T-cell (primary cell): Measurements from ENCODE around the gene PTPN7. TPM values are rescaled to one million over a fixed set of nuclear protein-coding genes. Genes with fewer than 3 reads are reported as not detected.
"Not testable (repeated sequence)": the region's sequence is repeated elsewhere in the genome, so short reads cannot be mapped to it uniquely, and the experiment has no call there.

Experiments
- ATAC-seq, 4 experiments: fragments of 200-7000 bp in 3 of 4; fragments of 150-1000 bp in 1 of 4; cut with Tn5 transposase; replicated peaks in 1 of 4; 1 replicate in 3 of 4; 2 replicates in 1 of 4; pipeline ENCODE4 v1.10.0; 2021; ENCODE audit warnings: moderate library complexity in 3 of 4, mild to moderate bottlenecking in 2 of 4, moderate number of reproducible peaks in 1 of 4
- CTCF ChIA-PET, 2 donors: fragments of 300-600 bp; sonication (Branson Sonifier 250); formaldehyde crosslinking; loops; one replicate each; lab custom pipeline; 2022; ENCODE audit warnings: antibody characterized with exemption in 2 of 2; lab: Charles Lee
- POLR2A ChIA-PET, 2 donors: fragments of 300-600 bp; sonication (Branson Sonifier 250); formaldehyde crosslinking; loops; one replicate each; lab custom pipeline; 2022; ENCODE audit warnings: antibody characterized with exemption in 2 of 2; lab: Charles Lee
- DNase-seq, 35 experiments: peaks; one replicate each; pipeline versions ENCODE4 v3.0.0 to v3.0.0-alpha.2; 2013 to 2023
- H3K27ac ChIP-seq: one replicate; pipeline ENCODE4 v1.5.1; 2013; ENCODE audit warnings: low read length
- H3K27me3 ChIP-seq, 2 experiments: replicated peaks in 1 of 2; 1 replicate in 1 of 2; 2 replicates in 1 of 2; pipeline versions ENCODE4 v1.6.1 to v1.7.0; 2013; ENCODE audit warnings: low read length in 1 of 2, mixed read lengths in 1 of 2; ENCODE audit not compliant: control insufficient read depth in 2 of 2, insufficient read depth in 2 of 2; ENCODE audit errors: extremely low read depth in 1 of 2
- H3K36me3 ChIP-seq, 2 donors: 1 replicate in 1 of 2; 2 replicates in 1 of 2; pipeline versions ENCODE4 v1.6.1 to v1.7.0; 2013; ENCODE audit warnings: low read length in 1 of 2; ENCODE audit not compliant: control insufficient read depth in 2 of 2, insufficient read depth in 1 of 2; ENCODE audit errors: extremely low read depth in 1 of 2
- H3K4me1 ChIP-seq, 2 experiments: 1 replicate in 1 of 2; 2 replicates in 1 of 2; pipeline versions ENCODE4 v1.6.1 to v1.7.0; 2013; ENCODE audit warnings: low read length in 2 of 2, mixed read lengths in 1 of 2; ENCODE audit not compliant: insufficient read depth in 2 of 2, control insufficient read depth in 1 of 2; ENCODE audit errors: extremely low read depth in 1 of 2
- H3K4me3 ChIP-seq, 2 donors: 1 replicate in 1 of 2; 2 replicates in 1 of 2; pipeline versions ENCODE4 v1.5.1 to v1.7.0; 2013; ENCODE audit warnings: mild to moderate bottlenecking in 2 of 2, low read length in 1 of 2, moderate library complexity in 1 of 2; ENCODE audit not compliant: control insufficient read depth in 1 of 2; ENCODE audit errors: extremely low read depth in 1 of 2
- H3K9me3 ChIP-seq: 2 replicates; pipeline ENCODE4 v1.7.0; 2013
- H3K27ac Mint-ChIP-seq, 2 donors: one replicate each; pipeline ENCODE4 v1.8.0; 2020 to 2021; ENCODE audit warnings: mild to moderate bottlenecking in 2 of 2, mixed read lengths in 2 of 2
- H3K27me3 Mint-ChIP-seq, 2 donors: one replicate each; pipeline ENCODE4 v1.8.0; 2021 to 2022; ENCODE audit warnings: mixed read lengths in 2 of 2
- H3K36me3 Mint-ChIP-seq: one replicate; pipeline ENCODE4 v1.8.0; 2021; ENCODE audit warnings: mixed read lengths
- H3K4me1 Mint-ChIP-seq, 3 donors: one replicate each; pipeline ENCODE4 v1.8.0; 2020 to 2022; ENCODE audit warnings: mixed read lengths in 3 of 3, mild to moderate bottlenecking in 1 of 3
- H3K4me3 Mint-ChIP-seq, 3 donors: one replicate each; pipeline ENCODE4 v1.8.0; 2020 to 2022; ENCODE audit warnings: mild to moderate bottlenecking in 3 of 3, mixed read lengths in 3 of 3, moderate library complexity in 3 of 3
- H3K9me3 Mint-ChIP-seq, 3 donors: one replicate each; pipeline ENCODE4 v1.8.0; 2020 to 2022; ENCODE audit warnings: mixed read lengths in 3 of 3
- WGBS: methylation state at CpG from one replicate; pipeline ENCODE4 v1.1.5; 2013; ENCODE audit warnings: missing lambda C conversion rate; ENCODE audit not compliant: insufficient coverage; 5-methylcytosine and 5-hydroxymethylcytosine counted together
- total RNA-seq, 35 experiments: library from RNA in 6 of 35; stranded (reverse) in 6 of 35; fragments of 120-200 nt in 1 of 35; gene quantifications; one replicate each; pipeline versions ENCODE4 v1.2.1 to v1.2.4 and lab custom pipeline; 2013 to 2026

Gene PTPN7
- total RNA-seq, 5 donors from 2014 or later (not counting 1 experiment from before 2014, with no cell fraction given) = 67.1 to 124 (median 71.7) TPM

GRCh38 chr1:202144402-202145067 is 15.9 kb downstream of the PTPN7 start, which contains the start of gene ARL8A:
ARL8A (minus strand) TSS chr1:202144737; CDS start chr1:202144572, 165 bp downstream.
- DNase-seq (peak in 33 of 35 experiments; percentile 31 to 77 (median 54)), ATAC-seq (peak; percentile 77 to 89 (median 84))
- Histone ChIP-seq H3K9me3 (no peaks in the 10 kb centered on the region), H3K4me3 (peak within 1 kb of the TSS; percentile 79 to 84), H3K36me3 (peaks cover 18 to 29% of the 10 kb centered on the region in 2 donors), H3K4me1 (peaks cover 2 to 42% of the 10 kb centered on the region in 2 experiments), H3K27ac (peak within 1 kb of the TSS; percentile 67), H3K27me3 (no peaks in the 10 kb centered on the region)
- Mint-ChIP-seq H3K36me3 (peaks cover 9% of the 10 kb centered on the region), H3K4me1 (peaks cover 25 to 46% (median 35%) of the 10 kb centered on the region in 3 donors), H3K27me3 (no peaks in the 10 kb centered on the region), H3K27ac (peak within 1 kb of the TSS; percentile 96 to 98), H3K9me3 (no peaks in the 10 kb centered on the region), H3K4me3 (peak within 1 kb of the TSS; percentile 95 to 98 (median 98))
- under 1% methylated on average over 72 of the region's 82 CpGs for WGBS
- POLR2A ChIA-PET = no interaction called here
- CTCF ChIA-PET = interaction anchor here in 1 of 2 donors (1.6 to 2.1 kb wide), 2 partner anchors 9 to 11 kb away, joined by 6 to 11 read pairs; no protein-coding TSS in a partner anchor

- under 1% methylated on average over 49 of the region's 58 CpGs for WGBS
- CTCF ChIA-PET = interaction anchor here in 1 of 2 donors (0.5 to 2.1 kb wide), 4 partner anchors 9 to 188 kb away, joined by 3 to 11 read pairs (median 8); partner anchors contain the start of gene PTPN7
- Histone ChIP-seq H3K27me3 (no peaks in the 10 kb centered on the region), H3K4me3 (peak overlapping the region; percentile 79 to 84), H3K9me3 (no peaks in the 10 kb centered on the region), H3K4me1 (peaks cover 2 to 42% of the 10 kb centered on the region in 2 experiments), H3K27ac (peak overlapping the region; percentile 43), H3K36me3 (peaks cover 15 to 22% of the 10 kb centered on the region in 2 donors)
- Mint-ChIP-seq H3K4me1 (peaks cover 25 to 48% (median 35%) of the 10 kb centered on the region in 3 donors), H3K4me3 (peak overlapping the region; percentile 95 to 98 (median 98)), H3K27ac (peak overlapping the region; percentile 96 to 98), H3K27me3 (no peaks in the 10 kb centered on the region), H3K9me3 (no peaks in the 10 kb centered on the region), H3K36me3 (peaks cover 4% of the 10 kb centered on the region)
- POLR2A ChIA-PET = no interaction called here
- DNase-seq (peak in 3 of 35 experiments; percentile 26 to 42 (median 33)), ATAC-seq (peak; percentile 54 to 68 (median 65))
Observed at GRCh38 chr1:202143768-202144401, 16.5 kb downstream of the PTPN7 start.

- H3K9me3 ChIP-seq = no peaks in the 10 kb centered on the region
- peak overlapping the region; percentile 43 for H3K27ac ChIP-seq
- H3K27me3 ChIP-seq = no peaks in the 10 kb centered on the region
- Mint-ChIP-seq H3K27ac (peak overlapping the region; percentile 96 to 98), H3K36me3 (peaks cover 8% of the 10 kb centered on the region), H3K4me1 (peaks cover 25 to 51% (median 39%) of the 10 kb centered on the region in 3 donors), H3K27me3 (no peaks in the 10 kb centered on the region), H3K4me3 (peak overlapping the region; percentile 95 to 98 (median 98)), H3K9me3 (no peaks in the 10 kb centered on the region)
- WGBS = 8% methylated on average over 12 of the region's 17 CpGs
- ChIA-PET POLR2A (no interaction called here), CTCF (interaction anchor here in 1 of 2 donors (0.5 to 2.1 kb wide), 6 partner anchors 8 to 188 kb away, joined by 3 to 11 read pairs (median 4); partner anchors contain the start of gene PTPN7)
- ATAC-seq (peak; percentile 12 to 40 (median 23)), DNase-seq (peak in 3 of 35 experiments; percentile 21 to 41 (median 37))
- H3K4me3 ChIP-seq = peak overlapping the region; percentile 79 to 84
- peaks cover 2 to 42% of the 10 kb centered on the region in 2 experiments for H3K4me1 ChIP-seq
- peaks cover 8 to 18% of the 10 kb centered on the region in 2 donors for H3K36me3 ChIP-seq
Observed at GRCh38 chr1:202143011-202143767, 17.2 kb downstream of the PTPN7 start.

- ATAC-seq, DNase-seq, H3K9me3 ChIP-seq, H3K36me3 Mint-ChIP-seq, H3K9me3 Mint-ChIP-seq, POLR2A ChIA-PET, H3K27me3 Mint-ChIP-seq, H3K4me3 ChIP-seq, H3K27me3 ChIP-seq, H3K27ac ChIP-seq, H3K36me3 ChIP-seq: not testable (repeated sequence)
- H3K4me1 Mint-ChIP-seq = peaks cover 21 to 48% (median 40%) of the 10 kb centered on the region in 3 donors
- WGBS = no CpG with 5 or more reads among the region's 3 CpGs
- peak overlapping the region in 1 of 3 donors; percentile 98 for H3K4me3 Mint-ChIP-seq
- peaks cover 2 to 42% of the 10 kb centered on the region in 2 experiments for H3K4me1 ChIP-seq
- CTCF ChIA-PET = interaction anchor here (0.7 to 1.2 kb wide), 2 partner anchors 14 to 168 kb away, joined by 3 read pairs; no protein-coding TSS in a partner anchor
- peak overlapping the region; percentile 55 to 71 for H3K27ac Mint-ChIP-seq
Observed at GRCh38 chr1:202141468-202141867, 18.9 kb downstream of the PTPN7 start.

- CTCF ChIA-PET = interaction anchor here (0.7 to 1.2 kb wide), 2 partner anchors 14 to 168 kb away, joined by 3 read pairs; no protein-coding TSS in a partner anchor
- peaks cover 21 to 46% (median 40%) of the 10 kb centered on the region in 3 donors for H3K4me1 Mint-ChIP-seq
- POLR2A ChIA-PET = no interaction called here
- Histone ChIP-seq H3K27me3 (no peaks in the 10 kb centered on the region), H3K36me3 (peaks cover 8 to 12% of the 10 kb centered on the region in 2 donors), H3K27ac (no peak overlapping the region), H3K4me1 (peaks cover 2 to 41% of the 10 kb centered on the region in 2 experiments), H3K4me3 (no peak overlapping the region), H3K9me3 (no peaks in the 10 kb centered on the region)
- peak overlapping the region; percentile 39 to 71 for H3K27ac Mint-ChIP-seq
- ATAC-seq = no peak
- H3K9me3 Mint-ChIP-seq = no peaks in the 10 kb centered on the region
- no peaks in the 10 kb centered on the region for H3K27me3 Mint-ChIP-seq
- no peak for DNase-seq
- H3K36me3 Mint-ChIP-seq = peaks cover 6% of the 10 kb centered on the region
- H3K4me3 Mint-ChIP-seq = no peak overlapping the region
- 100% methylated on average over 2 of the region's 4 CpGs for WGBS
Observed at GRCh38 chr1:202140833-202141232, 19.6 kb downstream of the PTPN7 start.
